Cardiac muscle cell (in vitro differentiated cells and primary cell): Measurements from ENCODE around the gene UBQLN2. TPM values are rescaled to one million over a fixed set of nuclear protein-coding genes. Genes with fewer than 3 reads are reported as not detected.

Experiments
- DNase-seq, 2 donors: peaks; one replicate each; pipeline versions ENCODE4 v3.0.0 to v3.0.0-alpha.2; 2010 to 2017; ENCODE audit warnings: low read depth in 1 of 2, low spot score in 1 of 2
- H3K27ac ChIP-seq: fragments of 200-600 bp; sonication (generic); 2 replicates; pipeline ENCODE4 v1.5.1; 2016
- H3K27me3 ChIP-seq: fragments of 200-600 bp; sonication (generic); 2 replicates; pipeline ENCODE4 v1.6.0; 2016; ENCODE audit warnings: control low read depth
- H3K36me3 ChIP-seq: fragments of 200-600 bp; sonication (generic); 2 replicates; pipeline ENCODE4 v1.5.1; 2016; ENCODE audit warnings: control low read depth
- H3K4me1 ChIP-seq: fragments of 200-600 bp; sonication (generic); 2 replicates; pipeline ENCODE4 v1.8.1; 2017; ENCODE audit warnings: low read depth, mild to moderate bottlenecking, mixed run types
- H3K4me3 ChIP-seq: fragments of 200-600 bp; sonication (generic); 2 replicates; pipeline ENCODE4 v1.5.1; 2016; ENCODE audit warnings: mild to moderate bottlenecking
- H3K9me3 ChIP-seq: fragments of 200-600 bp; sonication (generic); 2 replicates; pipeline ENCODE4 v1.5.1; 2017; ENCODE audit warnings: low read depth, mild to moderate bottlenecking, control low read depth
- CTCF ChIP-seq: IDR thresholded peaks from 2 replicates; pipeline ENCODE4 v1.5.1; 2012; ENCODE audit warnings: low read depth, mild to moderate bottlenecking, low read length
- polyA plus RNA-seq: library from polyadenylated mRNA; unstranded; fragments of >200 nt; fragmentation: Nextera tagmentation; extraction: Ambion mirVana; gene quantifications from 2 replicates; pipeline ENCODE4 v1.2.1, GENCODE V29; 2016
- total RNA-seq: library from RNA; depleted of rRNA; stranded (reverse); fragments of >200 nt; gene quantifications from 2 replicates; pipeline ENCODE4 v1.2.3, GENCODE V29; 2016

Gene UBQLN2
- total and polyA plus RNA-seq, 2 experiments from 2014 or later, result 28.0 to 67.5 TPM

DNA sequence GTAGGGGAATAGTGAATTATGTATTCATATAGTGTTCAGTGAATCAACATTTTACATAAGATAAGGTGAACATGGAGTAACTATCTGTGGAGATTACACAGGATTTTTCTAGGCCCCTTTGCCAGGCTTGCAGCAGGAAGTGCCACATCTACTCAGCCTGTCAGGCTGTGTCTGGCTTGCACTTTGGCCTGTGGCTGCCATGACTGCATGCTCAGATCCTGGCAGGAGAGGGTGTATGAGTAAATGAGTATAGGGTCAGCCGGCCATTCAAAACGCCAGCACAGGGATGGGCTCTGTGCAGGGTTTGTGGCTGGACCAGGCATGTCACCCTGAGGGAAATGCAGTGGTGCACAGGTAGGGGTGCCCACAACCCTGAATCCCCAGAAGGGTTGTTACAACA is 51.9 kb downstream of the UBQLN2 start:
- TF ChIP-seq CTCF, result no peak
- no peak overlapping the region for H3K27ac ChIP-seq
- no peak for DNase-seq
- no peaks in the 10 kb centered on the region for H3K4me1 ChIP-seq
- no peaks in the 10 kb centered on the region for H3K9me3 ChIP-seq
- no peaks in the 10 kb centered on the region for H3K36me3 ChIP-seq
- no peaks in the 10 kb centered on the region for H3K27me3 ChIP-seq
- H3K4me3 ChIP-seq, result no peak overlapping the region

Other genes starting within 250 kb of the UBQLN2 start
- 13.1 and 20.4 TPM in 2 replicates for gene NBDY, start 165.6 kb downstream of the UBQLN2 start, total RNA-seq
- 243 and 281 TPM in 2 replicates for gene NBDY, start 165.6 kb downstream of the UBQLN2 start, polyA plus RNA-seq